ENCODE results near the gene DLST.

DLST gene

DNA sequence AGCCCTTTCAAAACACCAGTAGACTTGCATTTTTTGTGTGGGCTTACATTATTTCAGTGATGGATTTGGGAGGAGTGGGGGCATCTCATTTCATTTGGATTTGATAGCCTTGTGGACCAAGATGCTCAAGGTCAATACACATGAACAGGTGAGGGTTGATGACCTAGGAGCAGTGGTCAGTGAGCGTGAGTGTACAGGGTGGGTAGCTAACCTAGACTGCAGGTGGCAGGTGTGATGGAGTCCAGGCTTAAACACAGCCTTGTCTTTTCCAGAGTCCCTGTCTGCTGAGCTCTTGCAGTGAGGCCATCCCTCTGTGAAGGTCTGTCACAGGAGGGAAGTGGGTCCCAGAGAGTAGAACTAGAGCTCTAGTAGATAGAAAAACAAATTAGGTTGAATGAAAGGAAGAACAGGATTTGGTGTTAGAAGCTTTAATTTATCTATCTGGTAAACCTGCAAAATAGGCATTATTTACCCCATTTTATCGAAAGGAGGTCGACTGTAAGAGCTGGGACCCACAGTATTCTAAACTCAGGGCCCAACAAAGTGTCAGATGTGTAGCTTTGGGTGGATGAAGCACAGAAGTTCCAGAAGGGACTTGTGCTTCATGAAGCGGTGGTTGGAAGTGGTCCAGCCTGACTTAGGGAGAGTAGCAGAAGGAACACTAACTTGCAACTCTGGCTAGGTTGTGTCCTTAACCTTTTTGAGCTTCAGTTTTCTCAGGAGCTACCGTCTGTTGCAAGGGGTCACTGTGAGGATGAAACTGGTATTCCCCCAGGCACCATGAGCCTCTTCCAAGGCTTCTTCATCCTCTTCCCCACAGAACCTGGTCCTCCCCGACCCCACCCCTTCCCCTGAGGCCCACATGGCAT lies 23.2 kb downstream of the DLST start:
- H3K4me3 ChIP-seq (ENCODE audit: low read depth, low read length), result no peak overlapping the region
- DNase-seq (ENCODE audit: low read depth), result no peak
- TF ChIP-seq, protein P1, sequence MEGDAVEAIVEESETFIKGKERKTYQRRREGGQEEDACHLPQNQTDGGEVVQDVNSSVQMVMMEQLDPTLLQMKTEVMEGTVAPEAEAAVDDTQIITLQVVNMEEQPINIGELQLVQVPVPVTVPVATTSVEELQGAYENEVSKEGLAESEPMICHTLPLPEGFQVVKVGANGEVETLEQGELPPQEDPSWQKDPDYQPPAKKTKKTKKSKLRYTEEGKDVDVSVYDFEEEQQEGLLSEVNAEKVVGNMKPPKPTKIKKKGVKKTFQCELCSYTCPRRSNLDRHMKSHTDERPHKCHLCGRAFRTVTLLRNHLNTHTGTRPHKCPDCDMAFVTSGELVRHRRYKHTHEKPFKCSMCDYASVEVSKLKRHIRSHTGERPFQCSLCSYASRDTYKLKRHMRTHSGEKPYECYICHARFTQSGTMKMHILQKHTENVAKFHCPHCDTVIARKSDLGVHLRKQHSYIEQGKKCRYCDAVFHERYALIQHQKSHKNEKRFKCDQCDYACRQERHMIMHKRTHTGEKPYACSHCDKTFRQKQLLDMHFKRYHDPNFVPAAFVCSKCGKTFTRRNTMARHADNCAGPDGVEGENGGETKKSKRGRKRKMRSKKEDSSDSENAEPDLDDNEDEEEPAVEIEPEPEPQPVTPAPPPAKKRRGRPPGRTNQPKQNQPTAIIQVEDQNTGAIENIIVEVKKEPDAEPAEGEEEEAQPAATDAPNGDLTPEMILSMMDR (IDR thresholded peaks at IDR 0.05; ENCODE audit: low read depth, low read length), result no peak
- TF ChIP-seq POLR2A (IDR thresholded peaks at IDR 0.05; ENCODE audit: extremely low read depth, insufficient read length) (no peak), MYC (IDR thresholded peaks at IDR 0.05; ENCODE audit: low read depth, low read length) (no peak)
- TF ChIP-seq, protein P2, sequence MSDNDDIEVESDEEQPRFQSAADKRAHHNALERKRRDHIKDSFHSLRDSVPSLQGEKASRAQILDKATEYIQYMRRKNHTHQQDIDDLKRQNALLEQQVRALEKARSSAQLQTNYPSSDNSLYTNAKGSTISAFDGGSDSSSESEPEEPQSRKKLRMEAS (IDR thresholded peaks at IDR 0.05; ENCODE audit: low read depth, low read length), result no peak

DNA sequence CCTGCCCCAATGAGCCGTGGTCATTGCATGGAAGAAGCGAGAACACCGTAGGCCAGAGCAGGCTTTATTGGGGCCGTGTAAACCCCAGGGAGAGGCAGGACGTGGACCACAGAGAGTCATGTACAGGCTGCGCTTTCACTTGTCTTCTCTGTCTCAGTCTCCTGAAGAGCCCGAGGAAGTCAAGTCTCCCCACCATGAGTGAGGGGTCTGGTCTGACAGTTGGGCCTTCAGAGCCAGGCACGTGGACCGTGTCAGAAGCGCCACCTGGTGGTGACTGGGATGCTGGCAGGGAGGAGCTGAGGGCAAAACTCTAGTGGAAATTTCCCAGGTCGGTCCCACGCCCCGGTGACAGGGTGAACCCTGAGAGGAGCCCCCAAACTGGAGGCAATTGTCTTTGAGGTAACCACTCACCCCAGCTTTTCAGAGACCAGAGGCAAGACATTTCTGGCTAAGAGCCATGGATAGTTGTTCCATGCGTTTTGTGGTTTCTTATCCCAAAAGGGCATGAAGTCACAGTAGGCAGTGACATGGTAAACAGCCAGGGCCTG lies 24.0 kb downstream of the DLST start:
- DNase-seq (ENCODE audit: low read depth), result peak; percentile 69
- TF ChIP-seq MYC (IDR thresholded peaks at IDR 0.05; ENCODE audit: low read depth, low read length) (peak; percentile 95), POLR2A (IDR thresholded peaks at IDR 0.05; ENCODE audit: extremely low read depth, insufficient read length) (no peak)
- TF ChIP-seq, protein P1 (IDR thresholded peaks at IDR 0.05; ENCODE audit: low read depth, low read length), result peak; percentile 89
- TF ChIP-seq, protein P2 (IDR thresholded peaks at IDR 0.05; ENCODE audit: low read depth, low read length), result peak; percentile 98
- H3K4me3 ChIP-seq (ENCODE audit: low read depth, low read length), result no peak overlapping the region

DNA sequence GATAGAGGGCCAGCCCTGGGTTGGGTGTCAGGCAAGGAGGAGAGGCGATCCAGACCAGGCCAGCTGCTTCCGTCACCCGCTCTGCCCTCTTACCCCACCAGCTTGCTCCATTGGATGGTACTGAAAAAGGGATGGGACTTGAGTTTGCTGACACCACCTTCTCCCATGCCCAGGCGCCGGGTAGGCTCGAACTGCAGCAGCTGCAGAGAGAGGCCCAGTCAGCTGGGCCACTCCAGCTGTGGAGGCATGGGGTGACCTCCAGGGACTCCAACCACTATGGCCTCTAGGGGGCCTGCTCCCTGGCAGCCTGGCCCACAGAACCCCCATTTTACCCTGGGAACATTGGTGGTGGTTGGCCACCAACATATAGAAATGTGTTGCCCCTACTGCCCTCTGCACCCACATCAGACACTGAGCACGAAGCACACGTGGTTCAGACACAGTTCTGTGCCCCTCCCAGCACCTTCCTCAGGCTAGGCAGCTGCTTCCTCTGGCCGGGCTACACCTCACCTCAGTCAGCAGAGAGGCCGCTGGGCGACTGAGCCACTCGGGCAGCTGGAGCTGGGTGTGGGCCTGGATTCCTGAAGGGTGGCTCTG lies 25.3 kb downstream of the DLST start:
- TF ChIP-seq, protein P1 (IDR thresholded peaks at IDR 0.05; ENCODE audit: low read depth, low read length), result peak; percentile 14
- TF ChIP-seq, protein P2 (IDR thresholded peaks at IDR 0.05; ENCODE audit: low read depth, low read length), result no peak
- H3K4me3 ChIP-seq (ENCODE audit: low read depth, low read length), result no peak overlapping the region
- no peak for DNase-seq (ENCODE audit: low read depth)

DNA sequence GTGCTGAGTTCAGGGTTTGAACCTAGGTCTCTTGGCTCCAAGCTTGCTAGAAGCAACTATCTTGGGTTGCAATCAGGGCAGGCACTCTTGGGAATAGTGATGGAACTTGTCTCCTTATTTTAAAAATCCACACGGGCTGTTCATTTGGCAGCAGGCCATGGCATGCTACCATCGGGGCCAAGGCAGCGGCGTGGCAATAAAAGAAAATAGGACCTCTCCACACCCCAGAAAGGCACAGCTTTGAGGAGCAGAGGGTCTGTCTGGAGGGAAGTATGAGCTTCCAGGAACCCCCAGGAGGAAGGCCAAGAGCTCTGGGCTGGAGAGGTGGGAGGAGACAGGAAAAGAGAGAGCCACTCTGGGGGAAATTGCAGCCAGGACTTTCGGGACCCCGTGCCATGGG lies 26.0 kb downstream of the DLST start:
- H3K4me3 ChIP-seq (ENCODE audit: low read depth, low read length), result no peak overlapping the region
- no peak for TF ChIP-seq POLR2A (IDR thresholded peaks at IDR 0.05; ENCODE audit: extremely low read depth, insufficient read length)
- TF ChIP-seq MYC (IDR thresholded peaks at IDR 0.05; ENCODE audit: low read depth, low read length), result no peak
- TF ChIP-seq, protein P1 (IDR thresholded peaks at IDR 0.05; ENCODE audit: low read depth, low read length), result no peak
- TF ChIP-seq, protein P2 (IDR thresholded peaks at IDR 0.05; ENCODE audit: low read depth, low read length), result no peak
- DNase-seq (ENCODE audit: low read depth), result no peak

DNA sequence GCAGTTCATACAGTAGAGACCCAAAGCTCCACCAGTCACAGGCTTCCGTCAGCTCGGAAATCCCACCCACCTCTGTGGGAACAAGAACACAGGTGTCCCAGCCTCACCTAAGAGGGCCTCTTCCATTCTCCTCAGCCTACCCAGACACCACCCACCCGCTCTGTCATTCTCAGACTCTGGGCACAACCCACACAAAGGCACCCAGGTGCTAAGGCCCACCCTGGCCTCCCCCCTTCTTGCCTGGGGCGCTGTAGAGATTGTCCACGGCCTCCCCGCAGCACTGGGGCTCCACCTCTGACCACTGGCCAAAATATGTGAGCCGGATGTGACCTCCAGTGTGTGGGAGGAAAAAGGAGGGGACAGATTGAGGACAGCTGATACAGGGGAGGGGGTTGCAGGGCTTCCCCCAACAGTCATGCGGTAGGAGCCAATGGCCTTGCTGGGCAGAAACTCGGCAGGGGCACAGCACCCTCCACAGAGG lies 27.2 kb downstream of the DLST start:
- no peak for DNase-seq (ENCODE audit: low read depth)
- no peak overlapping the region for H3K4me3 ChIP-seq (ENCODE audit: low read depth, low read length)
- TF ChIP-seq POLR2A (IDR thresholded peaks at IDR 0.05; ENCODE audit: extremely low read depth, insufficient read length), result no peak
- no peak for TF ChIP-seq MYC (IDR thresholded peaks at IDR 0.05; ENCODE audit: low read depth, low read length)
- TF ChIP-seq, protein P2 (IDR thresholded peaks at IDR 0.05; ENCODE audit: low read depth, low read length), result no peak
- TF ChIP-seq, protein P1 (IDR thresholded peaks at IDR 0.05; ENCODE audit: low read depth, low read length), result no peak

Data from NB4 (cell line).